ENCODE results near the gene BCLAF3.

The BCLAF3 gene
- total RNA-seq: 9.5 to 35.0 (median 17.7) reads per million in 9 experiments

DNA sequence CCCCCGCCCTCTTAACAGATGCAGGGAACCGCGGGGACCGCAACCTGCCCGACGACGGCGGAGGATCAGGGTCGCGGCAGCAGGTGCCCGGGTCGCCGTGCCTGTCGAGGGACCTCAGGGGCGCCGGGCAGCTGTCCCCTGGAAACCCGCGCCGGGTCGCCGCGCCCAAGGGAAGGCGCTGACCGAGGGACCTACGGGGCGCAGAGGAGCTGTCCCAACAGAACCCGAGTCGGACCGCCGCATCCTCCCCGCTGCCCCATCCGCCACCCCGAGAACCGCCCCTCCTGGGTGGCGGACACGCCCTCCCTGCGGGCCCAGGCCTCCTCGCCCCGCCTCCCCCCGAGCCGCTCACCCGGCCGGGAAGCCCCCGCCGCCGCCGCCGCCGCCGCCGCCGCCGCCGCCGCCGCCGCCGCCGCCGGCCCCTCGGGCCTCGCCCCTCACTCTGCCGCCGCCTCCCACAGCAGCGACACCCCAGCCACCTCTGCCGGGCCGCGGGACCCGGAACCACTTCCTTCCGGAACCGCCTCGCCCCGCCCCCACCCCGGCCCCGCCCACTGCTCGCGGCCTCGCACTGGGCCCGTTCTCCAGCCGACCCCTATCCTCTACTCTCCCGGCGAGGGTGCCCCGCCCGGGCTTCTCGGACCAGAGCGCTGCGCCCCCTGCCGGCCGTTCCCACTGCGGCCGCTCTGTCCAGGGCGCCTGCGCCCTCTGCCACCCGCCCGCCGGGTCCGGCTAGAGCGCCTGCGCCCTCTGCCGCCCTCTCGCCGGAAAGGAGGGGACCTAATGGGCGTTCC, at the start of gene BCLAF3:
Gene BCLAF3 (minus strand): TSS at position 506 of the 794 bp plus-strand sequence. CDS start 20,797 bp downstream, outside the sequence.
- ATAC-seq (replicated peaks) (peak; percentile 82), DNase-seq (peak; percentile 78 to 80 (median 80))
- no peaks in the 10 kb centered on the region for H3K27me3 Mint-ChIP-seq
- peak within 1 kb of the TSS; percentile 79 to 80 for H3K4me3 Mint-ChIP-seq
- H3K36me3 Mint-ChIP-seq (ENCODE audit: insufficient read depth): peaks cover 5% of the 10 kb centered on the region
- H3K9me3 Mint-ChIP-seq: no peaks in the 10 kb centered on the region
- peak within 1 kb of the TSS; percentile 83 to 84 for H3K27ac Mint-ChIP-seq
- H3K4me1 Mint-ChIP-seq (ENCODE audit: low read depth in 2 of 2): peaks cover 7 to 9% of the 10 kb centered on the region in 2 donors

DNA sequence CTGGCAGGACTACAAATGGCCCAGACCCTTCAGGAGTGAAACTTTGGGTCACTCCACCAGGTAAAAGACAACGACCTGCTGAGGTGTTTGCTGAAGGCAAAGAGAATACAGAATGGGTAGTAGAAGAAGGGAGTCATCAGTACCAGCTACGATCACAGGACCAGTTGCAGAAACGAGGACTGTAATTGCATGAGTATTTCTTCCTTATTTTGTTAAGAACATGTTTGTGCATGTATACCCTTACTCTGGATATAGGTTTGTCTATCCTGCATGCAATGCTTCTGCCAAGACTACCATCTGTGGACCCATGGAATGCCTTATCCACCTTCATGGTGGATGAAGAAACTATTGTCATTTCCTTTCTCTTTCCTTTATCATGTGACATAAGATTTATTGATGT, 48.1 kb upstream of the BCLAF3 start:
- DNase-seq (no peak), ATAC-seq (replicated peaks) (no peak)
- no peak overlapping the region for H3K4me3 Mint-ChIP-seq
- no peaks in the 10 kb centered on the region for H3K9me3 Mint-ChIP-seq
- no peaks in the 10 kb centered on the region for H3K36me3 Mint-ChIP-seq (ENCODE audit: insufficient read depth)
- H3K27me3 Mint-ChIP-seq: no peaks in the 10 kb centered on the region
- H3K4me1 Mint-ChIP-seq (ENCODE audit: low read depth in 2 of 2): no peaks in the 10 kb centered on the region
- H3K27ac Mint-ChIP-seq: no peak overlapping the region

DNA sequence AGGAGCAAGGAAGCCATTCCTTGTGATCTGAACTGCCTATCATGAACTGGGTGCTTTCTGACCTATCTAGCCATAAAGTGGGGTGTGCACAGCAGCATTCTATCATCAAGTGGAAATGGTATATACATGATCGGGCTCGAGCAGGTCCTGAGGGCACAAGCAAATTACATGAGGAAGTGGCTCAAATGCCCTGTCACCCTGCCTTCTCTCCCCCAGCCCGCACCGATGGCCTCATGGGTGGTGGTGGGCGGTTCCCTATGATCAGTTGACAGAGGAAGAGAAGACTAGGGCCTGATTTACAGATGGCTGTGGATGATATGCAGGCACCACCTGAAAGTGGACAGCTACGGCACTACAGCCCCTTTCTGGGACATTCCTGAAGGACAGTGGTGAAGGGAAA, 46.3 kb upstream of the BCLAF3 start:
- Mint-ChIP-seq H3K27me3 (no peaks in the 10 kb centered on the region), H3K36me3 (ENCODE audit: insufficient read depth) (no peaks in the 10 kb centered on the region), H3K27ac (no peak overlapping the region)

DNA sequence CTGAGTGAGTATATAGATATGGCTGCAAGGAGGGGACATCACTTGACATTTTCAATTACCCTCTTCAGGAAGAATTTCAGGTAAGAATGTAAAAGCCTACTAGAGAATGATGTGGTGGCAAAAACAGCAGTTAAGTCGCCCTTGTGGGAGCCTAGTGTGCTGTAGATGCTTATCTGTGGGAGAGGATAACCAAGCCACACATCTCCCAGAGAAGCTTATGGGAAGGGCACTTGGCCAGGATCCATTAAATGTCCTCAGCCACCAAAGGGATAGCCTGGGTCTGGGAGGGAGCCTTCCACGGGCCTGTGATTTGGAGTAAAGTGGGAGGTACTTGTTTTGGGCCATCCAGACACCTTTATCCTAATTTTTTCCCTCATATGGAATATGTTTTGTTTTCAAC, 41.3 kb upstream of the BCLAF3 start:
- ATAC-seq (replicated peaks): no peak
- H3K9me3 Mint-ChIP-seq: no peaks in the 10 kb centered on the region
- H3K4me3 Mint-ChIP-seq: no peak overlapping the region
- H3K27ac Mint-ChIP-seq: no peak overlapping the region
- no peaks in the 10 kb centered on the region for H3K36me3 Mint-ChIP-seq (ENCODE audit: insufficient read depth)
- no peak for DNase-seq
- no peaks in the 10 kb centered on the region for H3K27me3 Mint-ChIP-seq
- H3K4me1 Mint-ChIP-seq (ENCODE audit: low read depth in 2 of 2): no peaks in the 10 kb centered on the region

More for the DNA sequence above, 46.3 kb upstream of the BCLAF3 start:
- Mint-ChIP-seq H3K4me1 (ENCODE audit: low read depth in 2 of 2) (no peaks in the 10 kb centered on the region), H3K4me3 (no peak overlapping the region), H3K9me3 (no peaks in the 10 kb centered on the region)
- ATAC-seq (replicated peaks) (no peak), DNase-seq (no peak)

DNA sequence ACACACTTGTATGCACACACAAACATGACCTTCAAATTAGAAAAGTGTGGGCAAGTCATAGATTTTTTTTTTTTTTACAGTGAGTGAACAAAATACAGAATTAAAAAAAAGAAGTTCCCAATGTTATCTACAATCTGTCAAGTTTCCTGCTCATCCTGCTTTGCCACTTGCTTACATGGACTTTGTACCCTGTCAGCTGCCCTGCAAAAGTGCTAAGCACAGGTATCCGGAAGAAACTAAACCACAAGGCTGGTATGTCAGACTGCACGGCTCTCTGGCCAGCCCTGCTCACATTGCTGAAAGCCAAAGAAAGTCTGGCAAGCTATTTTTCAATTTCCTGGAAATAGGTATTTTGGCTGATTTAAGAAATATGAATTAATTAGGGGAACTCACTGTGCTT, 38.9 kb upstream of the BCLAF3 start:
- Mint-ChIP-seq H3K27me3 (no peaks in the 10 kb centered on the region), H3K4me1 (ENCODE audit: low read depth in 2 of 2) (no peaks in the 10 kb centered on the region), H3K27ac (no peak overlapping the region), H3K36me3 (ENCODE audit: insufficient read depth) (no peaks in the 10 kb centered on the region), H3K9me3 (no peaks in the 10 kb centered on the region), H3K4me3 (no peak overlapping the region)
- no peak for ATAC-seq (replicated peaks)
- no peak for DNase-seq

DNA sequence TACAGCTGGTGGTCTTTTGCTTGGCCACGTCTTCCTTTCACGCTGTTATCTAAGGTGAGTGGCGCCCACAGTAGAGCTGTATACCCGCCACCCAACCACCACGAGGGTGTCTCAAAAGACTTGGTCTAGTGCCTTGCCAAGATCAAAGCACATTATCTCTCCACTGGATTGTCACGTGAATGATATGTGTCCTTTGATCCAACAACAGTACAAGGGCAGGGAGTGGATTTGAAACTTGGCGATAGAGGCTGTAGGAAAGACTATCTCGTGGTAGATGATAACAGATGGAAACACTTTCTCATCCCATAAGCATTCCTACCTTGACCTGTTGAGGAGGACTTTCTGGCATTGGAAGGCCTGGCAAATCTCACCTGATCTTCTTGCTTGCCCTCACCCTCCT, 37.7 kb upstream of the BCLAF3 start:
- no peak for ATAC-seq (replicated peaks)
- Mint-ChIP-seq H3K36me3 (ENCODE audit: insufficient read depth) (no peaks in the 10 kb centered on the region), H3K27ac (no peak overlapping the region), H3K4me3 (no peak overlapping the region), H3K9me3 (no peaks in the 10 kb centered on the region), H3K4me1 (ENCODE audit: low read depth in 2 of 2) (no peaks in the 10 kb centered on the region), H3K27me3 (no peaks in the 10 kb centered on the region)
- DNase-seq: no peak

DNA sequence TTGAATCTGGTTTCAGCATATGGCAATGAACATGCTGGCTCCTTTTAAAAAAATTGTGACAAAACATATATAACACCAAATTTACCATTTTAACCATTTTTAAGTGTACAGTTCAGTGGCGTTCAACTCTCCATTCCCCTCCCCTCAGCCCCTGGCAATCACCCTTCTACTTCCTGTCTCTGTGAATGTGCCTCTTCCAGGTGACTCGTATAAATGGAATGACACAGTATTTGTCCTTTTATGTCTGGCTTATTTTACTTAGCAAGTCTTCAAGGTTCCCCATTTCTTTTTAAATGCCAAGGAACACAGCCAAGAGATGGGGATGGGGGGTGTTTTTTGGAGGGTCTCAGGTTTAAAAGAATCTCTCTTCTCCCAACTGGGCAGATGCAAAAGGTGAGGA, 35.4 kb upstream of the BCLAF3 start:
- Mint-ChIP-seq H3K27ac (no peak overlapping the region), H3K27me3 (peaks cover 0 to 11% of the 10 kb centered on the region in 2 donors), H3K4me1 (ENCODE audit: low read depth in 2 of 2) (no peaks in the 10 kb centered on the region), H3K9me3 (no peaks in the 10 kb centered on the region), H3K36me3 (ENCODE audit: insufficient read depth) (no peaks in the 10 kb centered on the region), H3K4me3 (no peak overlapping the region)
- no peak for DNase-seq
- ATAC-seq (replicated peaks): no peak

DNA sequence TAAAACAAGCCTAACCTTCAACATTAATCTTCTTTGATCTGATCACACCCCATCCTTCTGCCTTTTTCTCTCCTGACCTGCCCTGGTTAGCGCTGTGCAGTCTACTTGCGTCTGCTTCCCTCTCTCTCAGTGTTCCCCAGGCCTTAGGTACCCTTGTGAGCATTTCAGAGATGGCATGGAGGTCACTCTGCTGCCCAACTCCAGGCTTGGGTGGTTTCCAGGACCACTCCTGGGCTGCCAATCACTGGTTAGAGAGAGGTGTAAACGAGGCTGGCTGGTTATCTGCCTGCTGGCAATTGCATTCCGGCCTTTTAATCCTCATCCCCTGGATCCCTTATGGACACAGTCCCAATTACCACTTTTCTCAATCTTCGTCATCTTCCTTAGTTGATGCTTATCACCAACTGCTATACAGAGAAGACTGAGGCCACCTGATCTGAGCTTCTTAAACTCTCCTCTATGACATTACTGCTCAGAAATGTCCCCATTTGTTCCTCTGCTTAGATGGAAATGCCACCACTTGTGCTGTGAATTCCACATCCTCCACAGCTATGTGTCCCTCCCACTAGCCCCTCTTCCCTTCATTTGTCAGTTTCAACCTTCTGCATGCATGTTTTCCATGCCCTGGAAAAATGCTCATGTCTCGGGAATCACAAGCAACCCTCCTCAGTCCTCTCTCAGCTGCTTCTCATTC, 29.0 kb upstream of the BCLAF3 start:
- Mint-ChIP-seq H3K4me3 (no peak overlapping the region), H3K27me3 (peaks cover 11 to 13% of the 10 kb centered on the region in 2 donors), H3K4me1 (ENCODE audit: low read depth in 2 of 2) (no peaks in the 10 kb centered on the region), H3K27ac (no peak overlapping the region), H3K9me3 (peaks cover 2 to 7% of the 10 kb centered on the region in 2 donors), H3K36me3 (ENCODE audit: insufficient read depth) (no peaks in the 10 kb centered on the region)
- no peak for ATAC-seq (replicated peaks)
- no peak for DNase-seq

DNA sequence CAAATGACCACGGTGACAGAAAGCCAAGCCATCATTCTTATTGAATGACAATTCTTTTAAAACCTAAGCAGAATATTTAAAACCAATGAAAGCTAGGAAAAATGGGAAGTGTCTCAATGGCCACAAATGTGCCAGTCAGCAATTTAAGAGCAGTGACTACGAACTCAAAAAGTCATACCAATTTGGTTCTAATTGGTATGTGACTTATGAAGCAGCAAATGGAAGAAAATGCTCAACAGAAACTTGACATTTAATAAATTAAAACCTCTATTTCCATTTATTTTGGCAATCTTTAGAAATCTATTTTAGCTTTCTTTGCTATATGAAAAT, 25.7 kb upstream of the BCLAF3 start:
- H3K4me1 Mint-ChIP-seq (ENCODE audit: low read depth in 2 of 2): no peaks in the 10 kb centered on the region
- H3K4me3 Mint-ChIP-seq: no peak overlapping the region
- peaks cover 2 to 13% of the 10 kb centered on the region in 2 donors for H3K27me3 Mint-ChIP-seq
- no peak for DNase-seq
- ATAC-seq (replicated peaks): no peak
- H3K27ac Mint-ChIP-seq: no peak overlapping the region
- H3K36me3 Mint-ChIP-seq (ENCODE audit: insufficient read depth): no peaks in the 10 kb centered on the region
- H3K9me3 Mint-ChIP-seq: peaks cover 2 to 7% of the 10 kb centered on the region in 2 donors

DNA sequence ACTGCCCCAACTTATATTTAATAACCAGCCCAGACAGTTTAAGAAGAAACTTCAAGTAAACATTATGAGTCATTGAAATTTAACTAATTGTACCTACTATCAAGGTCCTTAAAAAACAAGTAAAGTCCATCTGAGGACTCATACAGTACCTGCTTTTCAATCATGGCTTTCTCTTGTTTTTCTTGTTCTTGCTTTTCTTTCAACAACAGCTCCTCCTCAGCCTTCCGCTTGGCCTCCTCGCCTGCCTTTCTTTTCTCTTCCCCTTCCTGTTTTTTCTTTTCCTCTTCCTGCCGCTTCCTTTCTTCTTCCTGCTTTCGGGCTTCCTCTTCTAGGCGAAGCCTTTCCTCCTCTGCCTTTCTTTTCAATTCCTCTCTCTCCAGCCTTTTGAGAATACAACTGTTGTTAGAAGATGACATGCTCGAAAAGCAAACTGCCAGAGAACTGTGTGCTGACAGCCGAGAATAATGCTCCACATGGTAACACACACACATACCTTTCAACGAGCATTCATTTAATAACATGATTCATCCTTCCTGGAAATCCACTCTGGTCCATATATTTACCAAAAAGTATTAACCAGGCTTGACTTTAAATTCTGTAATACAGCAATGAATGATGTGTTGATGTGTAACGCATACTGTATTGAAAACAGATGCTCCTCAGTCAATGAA, 25.2 kb upstream of the BCLAF3 start:
- no peaks in the 10 kb centered on the region for H3K4me1 Mint-ChIP-seq (ENCODE audit: low read depth in 2 of 2)
- H3K9me3 Mint-ChIP-seq: peaks cover 2 to 7% of the 10 kb centered on the region in 2 donors
- no peak for ATAC-seq (replicated peaks)
- H3K36me3 Mint-ChIP-seq (ENCODE audit: insufficient read depth): no peaks in the 10 kb centered on the region
- DNase-seq: no peak
- H3K27ac Mint-ChIP-seq: no peak overlapping the region
- H3K27me3 Mint-ChIP-seq: peaks cover 0 to 13% of the 10 kb centered on the region in 2 donors
- no peak overlapping the region for H3K4me3 Mint-ChIP-seq

DNA sequence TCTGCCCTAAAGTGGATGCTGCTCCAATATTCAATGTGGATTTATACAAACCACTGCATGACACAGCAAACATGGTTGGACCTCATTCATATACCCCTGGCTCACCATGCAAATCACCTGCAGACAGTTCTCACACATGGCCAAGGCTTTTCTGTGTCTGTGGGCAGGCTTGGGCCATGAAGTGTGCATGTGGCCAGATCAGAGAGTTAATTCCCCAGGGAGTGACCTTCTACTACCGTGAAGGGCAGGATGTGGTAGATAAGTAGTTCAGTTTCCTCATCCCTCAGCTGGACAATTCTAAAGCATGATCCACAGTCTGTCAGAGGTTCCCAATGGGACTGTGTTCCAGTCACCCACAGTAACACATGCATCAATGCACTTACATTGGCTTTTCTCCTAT, 24.6 kb upstream of the BCLAF3 start:
- DNase-seq (no peak), ATAC-seq (replicated peaks) (no peak)
- H3K27ac Mint-ChIP-seq: no peak overlapping the region
- no peaks in the 10 kb centered on the region for H3K36me3 Mint-ChIP-seq (ENCODE audit: insufficient read depth)
- peaks cover 0 to 13% of the 10 kb centered on the region in 2 donors for H3K27me3 Mint-ChIP-seq
- H3K4me1 Mint-ChIP-seq (ENCODE audit: low read depth in 2 of 2): no peaks in the 10 kb centered on the region
- H3K9me3 Mint-ChIP-seq: peaks cover 2 to 7% of the 10 kb centered on the region in 2 donors
- H3K4me3 Mint-ChIP-seq: no peak overlapping the region

DNA sequence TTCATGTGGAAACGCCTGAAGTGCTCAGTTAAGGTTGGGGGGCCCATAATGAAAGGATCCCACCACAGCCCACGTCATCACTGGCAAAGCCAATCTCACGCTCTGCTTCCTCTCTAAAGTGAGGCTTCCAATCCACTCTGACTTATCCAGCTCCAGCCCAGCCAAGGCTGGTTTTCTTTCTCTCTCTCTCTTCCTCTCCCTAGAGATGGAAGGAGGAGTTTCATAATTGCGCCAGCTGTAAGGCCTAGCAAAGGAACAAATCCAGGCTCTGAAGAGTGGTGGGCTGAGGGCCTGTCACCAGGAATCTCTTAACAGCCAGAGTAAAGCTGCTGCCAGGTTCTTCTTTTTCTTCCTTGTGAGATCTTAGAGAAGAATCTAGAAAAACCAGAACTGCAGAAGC, 20.7 kb upstream of the BCLAF3 start:
- ATAC-seq (replicated peaks): no peak
- Mint-ChIP-seq H3K4me3 (no peak overlapping the region), H3K9me3 (peaks cover 2 to 7% of the 10 kb centered on the region in 2 donors), H3K27ac (no peak overlapping the region), H3K4me1 (ENCODE audit: low read depth in 2 of 2) (no peaks in the 10 kb centered on the region), H3K36me3 (ENCODE audit: insufficient read depth) (no peaks in the 10 kb centered on the region), H3K27me3 (no peaks in the 10 kb centered on the region)
- DNase-seq: no peak

DNA sequence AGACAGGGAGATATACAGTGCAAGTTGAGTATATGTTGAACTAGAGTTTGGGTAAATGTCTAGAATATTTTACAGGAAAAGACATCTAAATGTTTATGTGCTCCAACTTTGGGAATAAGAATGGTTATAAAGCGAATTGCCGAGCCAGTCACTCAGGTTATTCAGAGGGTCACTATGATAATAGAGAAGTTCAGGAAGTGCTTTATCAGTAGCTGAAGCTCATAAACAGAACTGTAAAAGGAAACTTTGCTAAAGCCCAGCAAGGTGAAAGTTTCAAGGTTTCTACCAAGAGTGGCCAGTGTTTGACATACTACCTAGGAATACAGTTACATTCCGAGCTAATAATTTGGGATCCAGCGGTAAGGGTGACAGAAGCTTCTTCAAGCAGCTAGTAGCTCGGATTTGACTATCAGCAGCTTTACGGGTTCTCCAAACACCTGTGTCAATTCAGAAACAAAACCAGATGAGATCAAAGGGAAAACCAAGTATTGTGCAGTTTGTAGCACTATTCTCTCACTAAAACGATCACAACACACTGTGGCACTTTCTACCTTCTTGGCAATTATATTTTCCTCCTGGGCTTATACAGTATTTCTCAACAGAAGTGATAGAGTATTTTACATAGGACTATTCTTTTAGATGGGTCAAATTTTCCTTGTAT, 17.2 kb upstream of the BCLAF3 start:
- Mint-ChIP-seq H3K9me3 (no peaks in the 10 kb centered on the region), H3K36me3 (ENCODE audit: insufficient read depth) (no peaks in the 10 kb centered on the region), H3K4me3 (no peak overlapping the region), H3K27me3 (no peaks in the 10 kb centered on the region), H3K27ac (no peak overlapping the region), H3K4me1 (ENCODE audit: low read depth in 2 of 2) (no peaks in the 10 kb centered on the region)
- ATAC-seq (replicated peaks) (no peak), DNase-seq (no peak)

All from effector memory CD8-positive, alpha-beta T cell (primary cell).